ENCODE data around the gene MASP2. TPM values are rescaled to one million over a fixed set of nuclear protein-coding genes. Genes with fewer than 3 reads are reported as not detected.
A peak's percentile ranks its signal among the peaks of the same experiment; 100 is the strongest.

The MASP2 gene
- total and polyA plus RNA-seq, 10 of the 15 experiments (the other 5 are each of a cell fraction or from before 2014, with no cell fraction given) = 0.04 to 0.21 (median 0.06) TPM; not detected in 7

- Histone ChIP-seq H2AFZ (ENCODE audit: control insufficient read depth, low read depth, low read length) (no peak overlapping the region), H3K9me3 (replicated peaks; ENCODE audit: control insufficient read depth, insufficient read depth, low read length) (no peaks in the 10 kb centered on the region), H3K27ac (ENCODE audit: control insufficient read depth, insufficient read depth) (no peak overlapping the region), H3K79me2 (ENCODE audit: control insufficient read depth, insufficient read depth, low read length) (no peaks in the 10 kb centered on the region), H3K4me1 (ENCODE audit: control insufficient read depth, insufficient read depth, low read length) (no peaks in the 10 kb centered on the region), H3K27me3 (replicated peaks in 1 of 2; ENCODE audit: control insufficient read depth in 2 of 2, insufficient read depth in 2 of 2, low read length in 1 of 2) (no peaks in the 10 kb centered on the region), H3K4me3 (no peak overlapping the region), H3K36me3 (ENCODE audit: control insufficient read depth in 2 of 2, insufficient read depth in 2 of 2, low read length in 1 of 2) (no peaks in the 10 kb centered on the region), H4K20me1 (ENCODE audit: control insufficient read depth, insufficient read depth) (no peaks in the 10 kb centered on the region), H3K9ac (ENCODE audit: control insufficient read depth, insufficient read depth, low read length) (no peak overlapping the region), H3K4me2 (ENCODE audit: control insufficient read depth, insufficient read depth) (no peak overlapping the region)
- in situ Hi-C loops (cut with MboI) (no loop called here), intact Hi-C loops (cut with micrococcal nuclease; ENCODE audit: unreplicated experiment) (no loop called here)
- TF ChIP-seq, protein P1, sequence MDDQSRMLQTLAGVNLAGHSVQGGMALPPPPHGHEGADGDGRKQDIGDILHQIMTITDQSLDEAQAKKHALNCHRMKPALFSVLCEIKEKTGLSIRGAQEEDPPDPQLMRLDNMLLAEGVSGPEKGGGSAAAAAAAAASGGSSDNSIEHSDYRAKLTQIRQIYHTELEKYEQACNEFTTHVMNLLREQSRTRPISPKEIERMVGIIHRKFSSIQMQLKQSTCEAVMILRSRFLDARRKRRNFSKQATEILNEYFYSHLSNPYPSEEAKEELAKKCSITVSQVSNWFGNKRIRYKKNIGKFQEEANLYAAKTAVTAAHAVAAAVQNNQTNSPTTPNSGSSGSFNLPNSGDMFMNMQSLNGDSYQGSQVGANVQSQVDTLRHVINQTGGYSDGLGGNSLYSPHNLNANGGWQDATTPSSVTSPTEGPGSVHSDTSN (IDR thresholded peaks at IDR 0.05; ENCODE audit: insufficient replicate concordance, low read depth, low read length) = peak; percentile 66
- TF ChIP-seq PKNOX1 (IDR thresholded peaks at IDR 0.05) (peak; percentile 64), MYB (IDR thresholded peaks at IDR 0.05; ENCODE audit: borderline replicate concordance, low read depth, low read length) (no peak)
- BruUV-seq (replicated peaks) = no TSS peak
- DNase-seq (ENCODE audit: low read depth, low spot score) = no peak
- ChIA-PET POLR2A (no interaction called here), CTCF (interaction anchor here (1.3 kb wide), 1 partner anchor 8 kb away, joined by 7 read pairs; no protein-coding TSS in a partner anchor), RAD21 (ENCODE audit: unreplicated experiment) (no interaction called here), SMC1A (ENCODE audit: uncharacterized antibody, unreplicated experiment) (interaction anchor here (1.0 kb wide), 1 partner anchor 82 kb away, joined by 3 read pairs; no protein-coding TSS in a partner anchor)
- no peak; the same call in 2 of the 3 replicates for ATAC-seq
- WGBS (ENCODE audit: insufficient coverage, insufficient replicate concordance, low lambda C conversion rate, missing lambda C conversion rate) = 56% methylated on average over 30 of the region's 32 CpGs
- no peak for FAIRE-seq
Observed at GRCh38 chr1:11045428-11046269, 1.4 kb downstream of the MASP2 start.

Measured in GM12878 (cell line).